SH-SY5Y (cell line): ENCODE measurements around the gene ZNF492.
"Not testable (repeated sequence)": the region's sequence is repeated elsewhere in the genome, so short reads cannot be mapped to it uniquely, and the experiment has no call there.

Experiments
- GATA2 ChIP-seq: IDR thresholded peaks from 2 replicates; pipeline ENCODE4 v1.6.1; 2011; ENCODE audit warnings: mild to moderate bottlenecking, low read depth, low read length
- GATA3 ChIP-seq: IDR thresholded peaks from 2 replicates; pipeline ENCODE4 v1.6.1; 2011; ENCODE audit warnings: low read depth, mild to moderate bottlenecking, low read length, moderate library complexity

Gene ZNF492

GRCh38 chr19:22633706-22634449, at the start of gene ZNF492:
Gene ZNF492, plus strand, starts transcription at chr19:22634324. Its CDS starts 19,076 bp downstream, at chr19:22653400.
- TF ChIP-seq GATA3, GATA2: not testable (repeated sequence)

GRCh38 chr19:22595422-22595821, 38.7 kb upstream of the ZNF492 start:
- no peak for TF ChIP-seq GATA3
- no peak for TF ChIP-seq GATA2

GRCh38 chr19:22595918-22596341, 38.2 kb upstream of the ZNF492 start:
- TF ChIP-seq GATA2 (no peak), GATA3 (no peak)

- TF ChIP-seq GATA3 (no peak), GATA2 (no peak)
These were observed 33.2 kb upstream of the ZNF492 start for GRCh38 chr19:22600690-22601648.

GRCh38 chr19:22601906-22602630, 32.1 kb upstream of the ZNF492 start:
- TF ChIP-seq GATA3 (no peak), GATA2 (no peak)

- TF ChIP-seq GATA3 = no peak
- no peak for TF ChIP-seq GATA2
These were observed 31.4 kb upstream of the ZNF492 start for GRCh38 chr19:22602631-22603272.

GRCh38 chr19:22603518-22604440, 30.3 kb upstream of the ZNF492 start:
- no peak for TF ChIP-seq GATA2
- TF ChIP-seq GATA3 = no peak

- TF ChIP-seq GATA3 (no peak), GATA2 (no peak)
These were observed 29.4 kb upstream of the ZNF492 start for GRCh38 chr19:22604571-22605274.

GRCh38 chr19:22605275-22606211, 28.6 kb upstream of the ZNF492 start:
- TF ChIP-seq GATA3 (no peak), GATA2 (no peak)

GRCh38 chr19:22606212-22606553, 27.9 kb upstream of the ZNF492 start:
- TF ChIP-seq GATA2 = no peak

GRCh38 chr19:22606954-22607652, 27.0 kb upstream of the ZNF492 start:
- no peak for TF ChIP-seq GATA3
- TF ChIP-seq GATA2 = no peak
